ENCODE results near the gene TMPRSS15. TPM values are rescaled to one million over a fixed set of nuclear protein-coding genes. Genes with fewer than 3 reads are reported as not detected.

TMPRSS15 gene
- total and polyA plus RNA-seq, 12 donors, result not detected

DNA sequence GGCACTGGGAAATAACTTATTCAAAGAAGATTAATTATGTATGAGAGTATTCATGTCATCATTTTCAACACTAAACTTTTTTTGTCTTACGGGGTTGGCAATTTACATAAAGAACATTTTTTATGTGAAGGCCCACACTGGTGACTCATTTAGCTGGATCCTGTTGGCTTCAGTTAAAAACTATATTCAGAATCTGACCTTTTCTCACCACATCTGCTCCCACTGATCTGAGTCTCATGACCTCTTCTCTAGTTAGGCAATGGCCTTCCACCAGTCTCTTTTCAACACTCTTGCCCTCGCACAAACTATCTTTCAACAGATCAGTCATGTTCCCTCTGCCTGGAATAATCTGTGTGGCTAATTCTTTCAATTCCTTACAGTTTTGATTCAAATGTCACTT, 53.4 kb downstream of the TMPRSS15 start:
- Histone ChIP-seq H3K27me3 (no peaks in the 10 kb centered on the region), H3K4me1 (replicated peaks in 1 of 2) (no peaks in the 10 kb centered on the region), H3K27ac (no peak overlapping the region), H3K9me3 (replicated peaks in 1 of 3) (no peaks in the 10 kb centered on the region), H3K4me3 (no peak overlapping the region), H3K36me3 (replicated peaks in 1 of 2) (no peaks in the 10 kb centered on the region)
- no peak for DNase-seq
- no peak for TF ChIP-seq POLR2A (IDR thresholded peaks at IDR 0.05)
- TF ChIP-seq, protein P1, sequence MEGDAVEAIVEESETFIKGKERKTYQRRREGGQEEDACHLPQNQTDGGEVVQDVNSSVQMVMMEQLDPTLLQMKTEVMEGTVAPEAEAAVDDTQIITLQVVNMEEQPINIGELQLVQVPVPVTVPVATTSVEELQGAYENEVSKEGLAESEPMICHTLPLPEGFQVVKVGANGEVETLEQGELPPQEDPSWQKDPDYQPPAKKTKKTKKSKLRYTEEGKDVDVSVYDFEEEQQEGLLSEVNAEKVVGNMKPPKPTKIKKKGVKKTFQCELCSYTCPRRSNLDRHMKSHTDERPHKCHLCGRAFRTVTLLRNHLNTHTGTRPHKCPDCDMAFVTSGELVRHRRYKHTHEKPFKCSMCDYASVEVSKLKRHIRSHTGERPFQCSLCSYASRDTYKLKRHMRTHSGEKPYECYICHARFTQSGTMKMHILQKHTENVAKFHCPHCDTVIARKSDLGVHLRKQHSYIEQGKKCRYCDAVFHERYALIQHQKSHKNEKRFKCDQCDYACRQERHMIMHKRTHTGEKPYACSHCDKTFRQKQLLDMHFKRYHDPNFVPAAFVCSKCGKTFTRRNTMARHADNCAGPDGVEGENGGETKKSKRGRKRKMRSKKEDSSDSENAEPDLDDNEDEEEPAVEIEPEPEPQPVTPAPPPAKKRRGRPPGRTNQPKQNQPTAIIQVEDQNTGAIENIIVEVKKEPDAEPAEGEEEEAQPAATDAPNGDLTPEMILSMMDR (IDR thresholded peaks at IDR 0.05), result no peak
- intact Hi-C loops (cut with DNase I), result no loop called here
- WGBS, 4 donors, result 32 to 43% (median 37%) methylated on average over 2 of the region's 2 CpGs

DNA sequence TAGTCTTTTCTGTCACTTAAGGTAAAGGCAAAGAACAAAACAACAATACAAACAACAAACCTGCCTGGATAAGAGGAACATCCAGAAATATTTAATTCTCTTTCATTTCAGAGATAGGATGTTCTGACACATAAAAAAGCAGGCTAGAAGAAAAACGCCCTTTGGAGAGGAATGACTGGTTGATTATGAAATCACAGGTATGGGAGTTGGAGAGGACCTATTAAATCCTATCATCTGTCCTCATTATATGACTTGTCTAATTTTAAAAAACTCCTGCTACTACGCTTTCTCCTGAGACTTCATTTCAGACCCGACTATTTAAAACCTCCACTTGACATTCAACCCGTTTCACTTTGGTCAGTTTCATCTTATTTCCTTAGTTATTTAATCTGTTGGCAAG, 54.1 kb downstream of the TMPRSS15 start:
- WGBS, 4 donors, result 75 to 82% (median 78%) methylated on average over 4 of the region's 4 CpGs

GRCh38 chr21:18340387-18340942, 63.1 kb downstream of the TMPRSS15 start:
- Histone ChIP-seq H3K4me3 (no peak overlapping the region), H3K27me3 (no peaks in the 10 kb centered on the region), H3K9me3 (replicated peaks in 1 of 3) (no peaks in the 10 kb centered on the region), H3K27ac (no peak overlapping the region), H3K4me1 (replicated peaks in 1 of 2) (no peaks in the 10 kb centered on the region), H3K36me3 (replicated peaks in 1 of 2) (no peaks in the 10 kb centered on the region)
- 60 to 71% (median 68%) methylated on average over 4 of the region's 4 CpGs for WGBS, 4 donors
- TF ChIP-seq POLR2A (IDR thresholded peaks at IDR 0.05), result no peak
- TF ChIP-seq, protein P1 (IDR thresholded peaks at IDR 0.05), result no peak
- intact Hi-C loops (cut with DNase I), result no loop called here
- DNase-seq, result no peak

More for the DNA sequence above, 54.1 kb downstream of the TMPRSS15 start:
- no peaks in the 10 kb centered on the region for H3K27me3 ChIP-seq
- no peaks in the 10 kb centered on the region for H3K4me1 ChIP-seq (replicated peaks in 1 of 2)
- no peak for TF ChIP-seq POLR2A (IDR thresholded peaks at IDR 0.05)
- TF ChIP-seq, protein P1 (IDR thresholded peaks at IDR 0.05), result no peak
- intact Hi-C loops (cut with DNase I), result no loop called here
- no peak for DNase-seq
- no peak overlapping the region for H3K4me3 ChIP-seq
- H3K36me3 ChIP-seq (replicated peaks in 1 of 2), result no peaks in the 10 kb centered on the region
- H3K27ac ChIP-seq, result no peak overlapping the region
- no peaks in the 10 kb centered on the region for H3K9me3 ChIP-seq (replicated peaks in 1 of 3)

DNA sequence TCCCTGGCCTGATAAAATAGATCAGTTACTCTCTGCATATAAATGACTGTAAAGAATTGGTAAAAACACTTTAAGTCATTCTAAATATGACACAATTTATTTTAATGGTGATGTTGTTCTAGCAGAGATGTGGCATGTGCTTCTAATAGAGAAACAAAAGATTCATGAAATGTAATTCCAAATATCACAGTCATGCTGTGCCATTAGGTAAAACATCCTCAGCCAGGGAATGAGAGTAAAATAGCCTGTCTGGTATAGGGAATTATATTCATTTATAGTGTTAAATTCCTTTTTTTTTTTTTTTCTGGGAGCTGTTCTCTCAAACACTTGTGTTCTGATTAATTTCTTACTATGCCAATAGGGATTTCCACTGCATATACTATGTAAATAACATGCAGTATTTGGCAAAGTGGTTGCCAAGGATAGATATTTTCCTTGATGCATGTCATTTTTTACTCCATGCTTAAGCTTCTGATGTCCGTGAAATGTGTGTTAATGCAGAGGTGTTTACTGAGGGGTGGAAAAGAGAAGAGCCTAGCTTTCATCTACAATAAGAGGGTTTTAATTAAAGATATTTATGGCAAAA, 67.8 kb downstream of the TMPRSS15 start:
- intact Hi-C loops (cut with DNase I), result no loop called here
- TF ChIP-seq, protein P1 (IDR thresholded peaks at IDR 0.05), result no peak
- no peak for TF ChIP-seq POLR2A (IDR thresholded peaks at IDR 0.05)
- Histone ChIP-seq H3K27me3 (no peaks in the 10 kb centered on the region), H3K4me1 (replicated peaks in 1 of 2) (no peaks in the 10 kb centered on the region), H3K27ac (no peak overlapping the region), H3K4me3 (no peak overlapping the region), H3K9me3 (replicated peaks in 1 of 3) (no peaks in the 10 kb centered on the region), H3K36me3 (replicated peaks in 1 of 2) (no peaks in the 10 kb centered on the region)
- DNase-seq, result no peak
- 65 to 87% (median 78%) methylated on average over 1 of the region's 1 CpG for WGBS, 4 donors

All from adrenal gland (tissue), 12 donors.